Measurements from ENCODE around the gene VIT. TPM values are rescaled to one million over a fixed set of nuclear protein-coding genes. Genes with fewer than 3 reads are reported as not detected.

VIT gene
- total RNA-seq, 1 donor from 2014 or later: not detected

DNA sequence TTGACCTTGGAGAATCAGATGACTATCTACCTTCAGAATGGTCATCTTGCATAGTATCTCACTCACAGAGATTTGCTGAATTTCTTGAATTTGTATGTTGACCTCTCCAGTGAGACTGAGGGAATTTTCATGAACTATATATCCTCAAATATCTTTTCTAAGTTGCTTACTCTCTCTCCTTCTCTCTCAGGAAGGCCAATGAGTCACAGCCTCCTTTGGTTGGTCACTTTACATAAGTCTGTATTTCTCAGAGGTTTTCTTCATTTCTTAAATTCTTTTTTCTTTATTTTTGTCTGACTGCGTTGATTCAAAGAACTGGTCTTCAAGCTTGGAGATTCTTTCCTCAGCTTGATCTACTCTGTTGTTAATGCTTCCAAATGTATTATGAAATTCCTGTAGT, 51.7 kb downstream of the VIT start:
- H3K27ac Mint-ChIP-seq: no peak overlapping the region
- Histone ChIP-seq H3F3A (ENCODE audit: low read depth) (no peaks in the 10 kb centered on the region), H3K36me3 (no peaks in the 10 kb centered on the region), H3K4me1 (no peaks in the 10 kb centered on the region), H2AFZ (replicated peaks) (no peak overlapping the region), H3K4me2 (no peak overlapping the region), H3K79me2 (ENCODE audit: low read depth) (no peaks in the 10 kb centered on the region), H3K9me3 (ENCODE audit: low read depth) (no peaks in the 10 kb centered on the region), H3K27me3 (no peaks in the 10 kb centered on the region), H3K9ac (no peak overlapping the region), H3K27ac (no peak overlapping the region), H3K4me3 (no peak overlapping the region), H4K20me1 (ENCODE audit: low read depth) (no peaks in the 10 kb centered on the region)
- peaks cover 3% of the 10 kb centered on the region for H3K27me3 Mint-ChIP-seq (ENCODE audit: insufficient read depth, low read depth)
- no peak for DNase-seq (ENCODE audit: low spot score)
- no peak overlapping the region for H3K4me3 Mint-ChIP-seq
- H3K4me1 Mint-ChIP-seq: no peaks in the 10 kb centered on the region
- TF ChIP-seq EZH2 (IDR thresholded peaks at IDR 0.05) (no peak), EZH2phosphoT487 (IDR thresholded peaks at IDR 0.05) (no peak)
- TF ChIP-seq, protein P1, sequence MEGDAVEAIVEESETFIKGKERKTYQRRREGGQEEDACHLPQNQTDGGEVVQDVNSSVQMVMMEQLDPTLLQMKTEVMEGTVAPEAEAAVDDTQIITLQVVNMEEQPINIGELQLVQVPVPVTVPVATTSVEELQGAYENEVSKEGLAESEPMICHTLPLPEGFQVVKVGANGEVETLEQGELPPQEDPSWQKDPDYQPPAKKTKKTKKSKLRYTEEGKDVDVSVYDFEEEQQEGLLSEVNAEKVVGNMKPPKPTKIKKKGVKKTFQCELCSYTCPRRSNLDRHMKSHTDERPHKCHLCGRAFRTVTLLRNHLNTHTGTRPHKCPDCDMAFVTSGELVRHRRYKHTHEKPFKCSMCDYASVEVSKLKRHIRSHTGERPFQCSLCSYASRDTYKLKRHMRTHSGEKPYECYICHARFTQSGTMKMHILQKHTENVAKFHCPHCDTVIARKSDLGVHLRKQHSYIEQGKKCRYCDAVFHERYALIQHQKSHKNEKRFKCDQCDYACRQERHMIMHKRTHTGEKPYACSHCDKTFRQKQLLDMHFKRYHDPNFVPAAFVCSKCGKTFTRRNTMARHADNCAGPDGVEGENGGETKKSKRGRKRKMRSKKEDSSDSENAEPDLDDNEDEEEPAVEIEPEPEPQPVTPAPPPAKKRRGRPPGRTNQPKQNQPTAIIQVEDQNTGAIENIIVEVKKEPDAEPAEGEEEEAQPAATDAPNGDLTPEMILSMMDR (IDR thresholded peaks at IDR 0.05): no peak
- peaks cover 5% of the 10 kb centered on the region for H3K9me3 Mint-ChIP-seq
- H3K36me3 Mint-ChIP-seq: no peaks in the 10 kb centered on the region

DNA sequence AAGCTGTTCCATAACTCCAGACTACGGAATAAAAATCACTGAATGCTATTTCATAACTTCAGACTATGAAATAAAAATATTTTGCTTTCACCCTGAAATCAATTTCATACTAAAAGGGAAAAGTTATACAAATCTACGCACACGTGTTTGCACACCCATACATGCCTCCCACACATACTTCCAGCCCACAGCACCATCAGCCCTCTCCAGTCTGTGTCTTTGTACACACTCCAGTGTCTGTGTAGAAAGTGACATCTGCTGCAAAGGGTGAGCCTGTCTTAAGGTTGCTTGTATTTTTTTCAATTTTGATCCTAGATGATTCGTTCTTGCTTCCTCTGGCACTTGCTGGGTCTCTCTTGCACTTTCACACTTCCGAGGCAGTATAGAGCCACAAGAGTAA, 53.6 kb downstream of the VIT start:
- H3K27ac ChIP-seq: no peak overlapping the region
- no peak for TF ChIP-seq EZH2phosphoT487 (IDR thresholded peaks at IDR 0.05)
- TF ChIP-seq EZH2 (IDR thresholded peaks at IDR 0.05): no peak
- TF ChIP-seq, protein P1 (IDR thresholded peaks at IDR 0.05): no peak
- no peaks in the 10 kb centered on the region for H3K27me3 ChIP-seq
- no peaks in the 10 kb centered on the region for H3K27me3 Mint-ChIP-seq (ENCODE audit: insufficient read depth, low read depth)
- H3K4me3 Mint-ChIP-seq: no peak overlapping the region
- no peak overlapping the region for H3K4me2 ChIP-seq
- H3K36me3 ChIP-seq: no peaks in the 10 kb centered on the region
- H4K20me1 ChIP-seq (ENCODE audit: low read depth): no peaks in the 10 kb centered on the region
- no peak overlapping the region for H3K9ac ChIP-seq
- H3K4me1 Mint-ChIP-seq: no peaks in the 10 kb centered on the region
- H3K9me3 ChIP-seq (ENCODE audit: low read depth): no peaks in the 10 kb centered on the region
- no peaks in the 10 kb centered on the region for H3F3A ChIP-seq (ENCODE audit: low read depth)
- H3K27ac Mint-ChIP-seq: no peak overlapping the region
- H2AFZ ChIP-seq (replicated peaks): no peak overlapping the region
- no peaks in the 10 kb centered on the region for H3K36me3 Mint-ChIP-seq
- no peak overlapping the region for H3K4me3 ChIP-seq
- H3K9me3 Mint-ChIP-seq: peaks cover 4% of the 10 kb centered on the region
- H3K79me2 ChIP-seq (ENCODE audit: low read depth): no peaks in the 10 kb centered on the region
- no peak for DNase-seq (ENCODE audit: low spot score)
- H3K4me1 ChIP-seq: no peaks in the 10 kb centered on the region

GRCh38 chr2:36753706-36754221, 57.3 kb downstream of the VIT start:
- no peak for DNase-seq (ENCODE audit: low spot score)
- Histone ChIP-seq H3K27me3 (no peaks in the 10 kb centered on the region), H2AFZ (replicated peaks) (peak overlapping the region; percentile 52), H3K4me2 (no peak overlapping the region), H3K4me3 (no peak overlapping the region), H3K9me3 (ENCODE audit: low read depth) (no peaks in the 10 kb centered on the region), H3K4me1 (no peaks in the 10 kb centered on the region), H3K9ac (no peak overlapping the region), H3K36me3 (no peaks in the 10 kb centered on the region), H3F3A (ENCODE audit: low read depth) (no peaks in the 10 kb centered on the region), H3K27ac (no peak overlapping the region), H4K20me1 (ENCODE audit: low read depth) (no peaks in the 10 kb centered on the region), H3K79me2 (ENCODE audit: low read depth) (no peaks in the 10 kb centered on the region)
- H3K36me3 Mint-ChIP-seq: no peaks in the 10 kb centered on the region
- no peak overlapping the region for H3K27ac Mint-ChIP-seq
- H3K4me1 Mint-ChIP-seq: peaks cover 4% of the 10 kb centered on the region
- no peaks in the 10 kb centered on the region for H3K9me3 Mint-ChIP-seq
- TF ChIP-seq EZH2phosphoT487 (IDR thresholded peaks at IDR 0.05): no peak
- no peak for TF ChIP-seq EZH2 (IDR thresholded peaks at IDR 0.05)
- TF ChIP-seq, protein P1 (IDR thresholded peaks at IDR 0.05): no peak
- no peak overlapping the region for H3K4me3 Mint-ChIP-seq
- H3K27me3 Mint-ChIP-seq (ENCODE audit: insufficient read depth, low read depth): peaks cover 4% of the 10 kb centered on the region
